Right atrium auricular region (tissue), 2 donors: Measurements from ENCODE around the gene GSTM2. TPM values are rescaled to one million over a fixed set of nuclear protein-coding genes. Genes with fewer than 3 reads are reported as not detected.
"Not testable (repeated sequence)": the region's sequence is repeated elsewhere in the genome, so short reads cannot be mapped to it uniquely, and the experiment has no call there.

Source experiments
- DNase-seq: peaks from one replicate; pipeline ENCODE4 v3.0.0-alpha.2; 2019; ENCODE audit warnings: low spot score
- H3K27ac ChIP-seq, 2 donors: fragments of 200-600 bp; sonication (generic); 1 replicate in 1 of 2; 2 replicates in 1 of 2; pipeline ENCODE4 v1.5.1; 2016 to 2019
- H3K27me3 ChIP-seq, 2 donors: fragments of 200-600 bp; sonication (generic); one replicate each; pipeline versions ENCODE4 v1.5.1 to v1.6.0; 2017 to 2019
- H3K36me3 ChIP-seq: fragments of 200-600 bp; sonication (generic); one replicate; pipeline ENCODE4 v1.5.1; 2016
- H3K4me1 ChIP-seq, 2 donors: fragments of 200-600 bp; sonication (generic); one replicate each; pipeline versions ENCODE4 v1.5.1 to v1.6.0; 2017 to 2019
- H3K4me3 ChIP-seq, 2 donors: fragments of 200-600 bp; sonication (generic); 1 replicate in 1 of 2; 2 replicates in 1 of 2; pipeline ENCODE4 v1.5.1; 2017 to 2019; ENCODE audit warnings: mild to moderate bottlenecking in 1 of 2, moderate library complexity in 1 of 2
- H3K9me3 ChIP-seq, 2 donors: fragments of 200-600 bp; sonication (generic); one replicate each; pipeline ENCODE4 v1.5.1; 2019
- total RNA-seq, 2 donors: library from RNA; depleted of rRNA; stranded (reverse); fragments of >200 nt; gene quantifications; one replicate each; pipeline ENCODE4 v1.1.0, GENCODE V29; 2016
- TF ChIP-seq, protein P1 (sequence below), 2 donors: fragments of 200-600 bp; sonication (generic); IDR thresholded peaks; one replicate each; pipeline ENCODE4 v1.5.1; 2019; ENCODE audit warnings: antibody characterized with exemption in 2 of 2

Gene GSTM2
- total RNA-seq, 2 donors from 2014 or later = 31.7 to 53.8 TPM

DNA sequence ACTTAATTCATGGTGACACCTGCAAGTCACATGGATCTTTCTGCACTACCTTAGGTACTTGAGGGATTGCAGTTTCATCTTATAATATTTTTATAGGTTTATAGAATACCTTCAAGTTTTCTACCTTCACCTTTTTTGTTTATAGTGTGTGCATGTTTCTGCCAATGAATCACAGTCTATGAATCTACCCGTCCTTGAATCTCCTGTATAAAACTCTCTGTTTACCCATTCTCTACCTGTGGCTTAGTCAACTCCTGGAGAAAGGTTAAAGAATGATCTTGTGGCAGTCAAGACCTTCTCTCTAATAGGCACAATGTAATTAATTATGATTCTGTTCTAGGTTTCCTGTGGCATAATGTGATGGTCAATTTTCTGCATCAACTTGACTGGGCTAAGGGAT is 3.2 kb upstream of the GSTM2 start:
- TF ChIP-seq, protein P1, sequence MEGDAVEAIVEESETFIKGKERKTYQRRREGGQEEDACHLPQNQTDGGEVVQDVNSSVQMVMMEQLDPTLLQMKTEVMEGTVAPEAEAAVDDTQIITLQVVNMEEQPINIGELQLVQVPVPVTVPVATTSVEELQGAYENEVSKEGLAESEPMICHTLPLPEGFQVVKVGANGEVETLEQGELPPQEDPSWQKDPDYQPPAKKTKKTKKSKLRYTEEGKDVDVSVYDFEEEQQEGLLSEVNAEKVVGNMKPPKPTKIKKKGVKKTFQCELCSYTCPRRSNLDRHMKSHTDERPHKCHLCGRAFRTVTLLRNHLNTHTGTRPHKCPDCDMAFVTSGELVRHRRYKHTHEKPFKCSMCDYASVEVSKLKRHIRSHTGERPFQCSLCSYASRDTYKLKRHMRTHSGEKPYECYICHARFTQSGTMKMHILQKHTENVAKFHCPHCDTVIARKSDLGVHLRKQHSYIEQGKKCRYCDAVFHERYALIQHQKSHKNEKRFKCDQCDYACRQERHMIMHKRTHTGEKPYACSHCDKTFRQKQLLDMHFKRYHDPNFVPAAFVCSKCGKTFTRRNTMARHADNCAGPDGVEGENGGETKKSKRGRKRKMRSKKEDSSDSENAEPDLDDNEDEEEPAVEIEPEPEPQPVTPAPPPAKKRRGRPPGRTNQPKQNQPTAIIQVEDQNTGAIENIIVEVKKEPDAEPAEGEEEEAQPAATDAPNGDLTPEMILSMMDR (IDR thresholded peaks at IDR 0.05) = no peak
- Histone ChIP-seq H3K27ac (no peak overlapping the region), H3K27me3 (no peaks in the 10 kb centered on the region), H3K36me3 (peaks cover 15% of the 10 kb centered on the region), H3K4me3 (no peak overlapping the region), H3K4me1 (no peaks in the 10 kb centered on the region), H3K9me3 (no peaks in the 10 kb centered on the region)
- DNase-seq = no peak

DNA sequence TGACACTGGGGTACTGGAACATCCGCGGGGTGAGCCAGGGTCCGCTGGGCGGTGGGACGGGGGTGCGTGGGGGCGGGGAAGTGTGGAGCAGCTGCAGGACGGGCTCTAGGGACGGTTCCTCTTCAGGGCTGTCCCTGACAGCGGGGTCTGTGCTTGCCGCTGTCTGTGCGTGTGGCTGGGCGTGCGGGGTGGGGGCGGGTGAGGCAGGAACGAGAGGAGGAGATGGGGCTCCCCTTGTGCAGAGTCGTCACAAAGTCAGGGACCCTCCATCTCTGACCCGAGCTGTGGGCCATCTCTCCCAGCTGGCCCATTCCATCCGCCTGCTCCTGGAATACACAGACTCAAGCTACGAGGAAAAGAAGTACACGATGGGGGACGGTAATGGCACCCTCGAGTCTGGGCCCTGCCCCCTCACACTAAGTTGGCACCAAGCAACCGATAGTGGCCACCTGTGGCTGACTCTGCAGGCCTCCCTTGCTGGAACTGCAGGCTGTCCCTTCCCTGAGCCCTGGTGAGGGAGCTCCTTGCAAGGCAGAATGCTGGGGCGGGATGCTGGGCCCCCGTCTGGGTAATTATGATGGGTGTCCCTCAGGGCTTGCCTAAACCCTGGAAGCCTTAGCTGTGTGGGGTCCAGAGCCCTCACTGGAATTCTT is 392 bp downstream of the GSTM2 start:
- no peak for DNase-seq
- Histone ChIP-seq H3K27me3 (no peaks in the 10 kb centered on the region), H3K4me3 (peak overlapping the region; percentile 49 to 67), H3K36me3 (no peaks in the 10 kb centered on the region), H3K27ac (peak overlapping the region; percentile 53 to 67), H3K4me1 (no peaks in the 10 kb centered on the region), H3K9me3 (no peaks in the 10 kb centered on the region)
- TF ChIP-seq, protein P1 (IDR thresholded peaks at IDR 0.05) = no peak

DNA sequence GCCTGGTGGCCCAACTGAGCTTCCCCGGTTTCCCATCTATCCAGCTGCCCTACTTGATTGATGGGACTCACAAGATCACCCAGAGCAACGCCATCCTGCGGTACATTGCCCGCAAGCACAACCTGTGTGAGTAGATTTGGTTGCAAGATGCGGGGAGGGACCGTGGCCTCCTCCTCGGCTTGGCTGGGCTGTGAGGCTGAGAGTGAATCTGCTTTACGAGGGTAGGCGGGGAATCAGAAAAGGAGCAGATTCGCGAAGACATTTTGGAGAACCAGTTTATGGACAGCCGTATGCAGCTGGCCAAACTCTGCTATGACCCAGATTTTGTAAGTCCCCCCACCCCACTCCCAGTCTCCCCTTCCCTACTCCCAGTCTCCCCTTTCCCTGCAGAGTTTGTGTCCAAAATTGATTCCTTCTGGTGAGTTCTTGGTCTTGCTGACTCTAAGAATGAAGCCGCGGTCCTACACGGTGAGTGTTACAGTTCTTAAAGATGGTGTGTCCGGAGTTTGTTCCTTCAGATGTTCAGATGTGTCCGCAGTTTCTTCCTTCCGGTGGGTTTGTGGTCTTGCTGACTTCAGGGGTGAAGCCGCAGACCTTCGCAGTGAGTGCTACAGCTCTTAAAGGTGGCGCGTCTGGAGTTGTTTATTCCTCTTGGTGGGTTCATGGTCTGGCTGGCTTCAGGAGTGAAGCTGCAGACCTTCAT is 1.5 kb downstream of the GSTM2 start:
- TF ChIP-seq, protein P1 (IDR thresholded peaks at IDR 0.05) = no peak
- H3K4me3 ChIP-seq = no peak overlapping the region
- H3K36me3 ChIP-seq = no peaks in the 10 kb centered on the region
- H3K9me3 ChIP-seq = no peaks in the 10 kb centered on the region
- no peak for DNase-seq
- H3K27me3 ChIP-seq = no peaks in the 10 kb centered on the region
- H3K4me1 ChIP-seq = no peaks in the 10 kb centered on the region
- no peak overlapping the region for H3K27ac ChIP-seq

DNA sequence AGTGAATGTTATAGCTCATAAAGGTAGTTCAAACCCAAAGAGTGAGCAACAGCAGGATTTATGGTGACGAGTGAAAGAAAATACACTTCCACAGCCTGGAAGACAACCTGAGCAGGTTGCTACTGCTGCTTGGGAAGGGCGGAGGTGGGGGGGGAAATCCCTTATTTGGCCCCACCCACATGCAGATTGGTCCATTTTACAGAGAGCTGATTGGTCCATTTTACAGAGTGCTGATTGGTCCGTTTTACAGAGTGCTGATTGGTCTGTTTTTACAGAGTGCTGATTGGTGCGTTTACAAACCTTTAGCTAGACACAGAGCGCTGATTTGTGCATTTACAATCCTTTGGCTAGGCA is 2.1 kb downstream of the GSTM2 start:
- H3K27me3 ChIP-seq, H3K4me1 ChIP-seq, H3K4me3 ChIP-seq, H3K27ac ChIP-seq, DNase-seq, H3K9me3 ChIP-seq, H3K36me3 ChIP-seq: not testable (repeated sequence)

DNA sequence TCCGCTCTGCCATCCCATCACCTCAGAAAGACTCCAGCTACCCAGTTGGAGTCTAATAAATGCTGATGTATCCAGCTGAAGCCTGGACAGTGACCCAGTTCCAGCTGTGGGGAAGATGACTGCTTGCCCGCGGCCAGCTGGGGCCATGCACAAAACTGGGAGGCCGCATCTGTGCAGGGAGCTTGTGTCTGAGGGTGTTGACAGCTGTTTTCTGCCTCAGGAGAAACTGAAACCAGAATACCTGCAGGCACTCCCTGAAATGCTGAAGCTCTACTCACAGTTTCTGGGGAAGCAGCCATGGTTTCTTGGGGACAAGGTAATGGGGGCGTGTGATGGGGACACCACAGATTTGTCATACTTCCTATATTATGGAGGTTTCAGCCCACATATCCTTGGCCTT is 3.2 kb downstream of the GSTM2 start:
- H3K36me3 ChIP-seq = no peaks in the 10 kb centered on the region
- no peaks in the 10 kb centered on the region for H3K9me3 ChIP-seq
- H3K27ac ChIP-seq = no peak overlapping the region
- H3K4me1 ChIP-seq = no peaks in the 10 kb centered on the region
- H3K27me3 ChIP-seq = no peaks in the 10 kb centered on the region
- TF ChIP-seq, protein P1 (IDR thresholded peaks at IDR 0.05) = no peak
- H3K4me3 ChIP-seq = no peak overlapping the region
- no peak for DNase-seq

DNA sequence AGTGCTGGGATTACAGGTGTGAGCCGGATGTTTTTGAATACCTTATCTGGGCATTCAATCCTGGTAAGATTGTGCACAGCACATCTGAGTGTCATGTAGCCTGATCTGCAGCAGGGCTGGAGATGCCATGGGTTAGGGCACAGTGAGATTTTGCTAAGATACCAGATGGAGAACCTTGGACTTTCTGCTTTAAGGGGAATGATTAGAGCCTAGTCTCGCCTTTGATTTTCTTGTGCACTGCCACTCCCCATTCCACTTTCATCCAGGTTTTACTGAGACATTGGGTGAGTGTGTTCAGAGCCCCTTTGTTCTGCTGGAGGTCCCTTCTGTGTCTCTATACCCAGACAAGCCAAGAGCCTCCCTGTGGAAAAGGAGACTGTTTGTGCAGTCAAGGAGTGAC is 6.0 kb downstream of the GSTM2 start:
- not testable (repeated sequence) for H3K9me3 ChIP-seq, H3K4me1 ChIP-seq, H3K27me3 ChIP-seq, H3K4me3 ChIP-seq, DNase-seq, H3K27ac ChIP-seq, H3K36me3 ChIP-seq

DNA sequence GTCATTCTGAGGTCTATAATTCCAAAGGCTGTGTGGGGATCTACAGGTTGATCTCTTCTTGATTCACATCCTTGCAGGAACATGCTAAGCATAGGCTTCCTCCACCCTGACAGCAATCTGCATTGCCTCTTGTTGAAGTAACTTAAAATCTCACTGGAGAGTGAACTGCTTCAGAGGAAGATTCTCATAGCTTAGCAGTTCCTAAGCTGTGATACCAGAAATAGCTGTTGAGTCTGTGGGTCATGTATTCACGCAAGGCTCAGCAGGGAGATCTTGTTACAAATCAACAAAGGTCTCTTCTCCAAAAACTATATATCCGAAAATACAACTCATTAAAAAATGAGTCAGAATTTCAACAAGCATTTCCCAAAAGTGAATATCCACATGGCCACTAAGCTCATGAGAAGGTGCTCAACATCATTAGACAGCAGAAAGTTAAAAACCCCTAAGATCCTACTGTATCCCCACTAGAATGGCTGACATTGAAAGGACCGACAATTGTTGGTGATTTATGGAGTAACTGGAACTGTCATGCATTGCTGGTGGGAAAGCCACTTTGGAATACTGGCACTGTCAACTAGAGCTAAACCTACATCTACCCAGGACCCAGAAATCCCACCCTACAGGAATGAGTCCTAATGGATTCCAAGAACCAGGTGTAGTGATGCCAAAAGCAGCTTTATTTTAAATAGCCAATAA is 9.0 kb downstream of the GSTM2 start:
- not testable (repeated sequence) for H3K27ac ChIP-seq, DNase-seq, H3K36me3 ChIP-seq, H3K27me3 ChIP-seq, H3K4me1 ChIP-seq, H3K9me3 ChIP-seq, H3K4me3 ChIP-seq
